NT2/D1 (cell line): ENCODE measurements around the gene CCDC89.

Experiments used
- SUZ12 ChIP-seq: IDR thresholded peaks from 2 replicates; pipeline ENCODE4 v1.6.1; 2011; ENCODE audit not compliant: insufficient read length, insufficient read depth; ENCODE audit errors: extremely low read depth
- YY1 ChIP-seq: IDR thresholded peaks from 2 replicates; pipeline ENCODE4 v1.6.1; 2011; ENCODE audit not compliant: insufficient read length, insufficient read depth

DNA sequence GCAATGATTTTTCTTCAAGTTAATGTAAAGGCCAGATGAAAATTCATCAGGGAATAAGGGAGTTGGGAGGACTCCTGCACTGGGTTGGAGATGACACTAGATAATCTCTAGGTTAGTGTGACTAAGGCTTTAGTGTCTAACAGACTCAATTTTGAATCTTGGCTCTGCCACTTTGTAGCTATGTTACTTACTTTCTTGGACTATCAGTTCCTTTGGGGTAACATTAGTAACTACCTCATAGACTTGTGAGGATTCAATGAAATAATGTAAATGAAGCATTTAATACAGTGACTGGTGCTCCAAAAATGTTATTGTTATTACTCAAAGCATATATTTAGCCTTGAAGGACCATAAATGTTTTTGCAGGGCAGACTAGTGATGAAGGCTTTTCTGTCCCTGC is 9.6 kb upstream of the CCDC89 start:
- TF ChIP-seq SUZ12: no peak
- TF ChIP-seq YY1: no peak
